Stimulated activated CD4-positive, alpha-beta T cell treated with anti-CD3 and anti-CD28 coated beads, TNF-alpha, amount 100 ng/mL, for 24 hours (primary cell): ENCODE data around the gene DAGLA.

Experiments
- DNase-seq, 3 experiments: peaks; one replicate each; pipeline ENCODE4 v3.0.0-alpha.2; 2020; ENCODE audit warnings: low read depth in 3 of 3

Gene DAGLA

DNA sequence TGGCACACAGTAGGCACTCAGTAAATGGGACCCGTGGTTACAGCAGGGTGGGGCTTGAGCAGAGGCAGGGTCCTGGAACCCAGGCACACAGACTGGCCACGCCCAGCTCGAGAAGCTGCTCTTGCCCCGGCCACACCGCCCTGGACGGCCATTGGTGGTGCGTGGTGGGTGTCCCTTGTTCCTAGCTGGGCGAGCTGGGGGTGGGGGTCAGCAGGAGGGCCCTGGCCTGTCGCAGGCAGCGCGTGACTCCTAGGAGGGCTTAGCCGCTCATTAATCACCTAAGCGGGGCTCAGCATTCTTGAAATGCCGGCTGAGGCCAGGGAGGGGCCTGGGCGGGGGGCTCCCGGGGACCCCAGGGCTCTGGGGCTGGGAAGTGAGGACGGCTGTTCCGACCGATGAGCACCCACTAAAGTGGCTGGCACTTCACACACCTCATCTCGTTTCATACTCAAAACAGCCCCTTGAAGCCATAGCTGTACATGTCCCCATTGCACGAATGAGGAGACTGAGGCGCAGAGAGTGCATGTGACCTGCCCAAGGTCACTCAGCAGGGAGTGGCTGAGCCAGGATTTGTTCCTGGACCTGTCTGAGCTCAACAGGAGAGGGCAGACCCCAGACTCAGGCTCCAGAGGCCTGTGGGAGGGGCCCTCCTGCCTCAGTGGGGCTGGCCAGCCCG, 83.9 kb downstream of the DAGLA start:
- DNase-seq: no peak

GRCh38 chr11:61764606-61765260, 84.5 kb downstream of the DAGLA start:
- DNase-seq: no peak

GRCh38 chr11:61765550-61766253, 85.5 kb downstream of the DAGLA start:
- no peak for DNase-seq

- no peak for DNase-seq
Measured at GRCh38 chr11:61766353-61766841, 86.2 kb downstream of the DAGLA start.

DNA sequence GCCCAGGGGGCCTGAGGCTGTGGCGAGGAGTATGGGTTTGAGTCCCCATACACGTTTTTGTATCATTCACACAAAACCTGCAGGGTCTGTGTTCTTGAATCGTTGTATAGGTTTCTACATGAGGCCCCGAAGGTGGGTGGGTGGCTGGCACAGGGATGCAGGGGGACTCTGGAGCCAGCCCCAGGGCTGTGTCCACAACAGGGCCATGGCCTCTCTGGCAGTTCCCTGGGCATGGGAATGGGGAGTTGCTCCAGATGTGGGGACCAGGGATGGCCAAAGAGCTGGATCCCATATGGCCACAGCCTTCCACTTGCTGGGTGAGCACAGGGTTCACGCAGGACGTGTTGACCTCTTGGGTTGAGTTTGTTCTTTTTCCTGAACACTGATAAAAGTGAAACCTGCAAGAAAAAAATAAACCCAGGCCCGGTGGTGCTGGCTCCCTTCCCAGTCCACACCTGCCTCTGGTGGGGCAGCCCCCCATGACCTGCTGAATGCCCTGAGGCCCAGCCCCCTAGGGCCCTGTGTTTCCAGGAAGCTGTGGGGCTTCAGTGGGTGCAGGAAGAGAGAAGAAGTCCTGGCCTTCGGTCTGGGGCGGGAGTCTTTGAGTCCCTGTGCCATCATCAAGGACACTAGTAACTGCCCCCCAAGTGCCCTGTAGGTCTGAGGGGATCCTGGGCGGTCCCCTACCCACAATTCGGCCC, 88.3 kb downstream of the DAGLA start:
- no peak for DNase-seq

- no peak for DNase-seq
Measured at GRCh38 chr11:61769169-61769920, 89.2 kb downstream of the DAGLA start.

DNA sequence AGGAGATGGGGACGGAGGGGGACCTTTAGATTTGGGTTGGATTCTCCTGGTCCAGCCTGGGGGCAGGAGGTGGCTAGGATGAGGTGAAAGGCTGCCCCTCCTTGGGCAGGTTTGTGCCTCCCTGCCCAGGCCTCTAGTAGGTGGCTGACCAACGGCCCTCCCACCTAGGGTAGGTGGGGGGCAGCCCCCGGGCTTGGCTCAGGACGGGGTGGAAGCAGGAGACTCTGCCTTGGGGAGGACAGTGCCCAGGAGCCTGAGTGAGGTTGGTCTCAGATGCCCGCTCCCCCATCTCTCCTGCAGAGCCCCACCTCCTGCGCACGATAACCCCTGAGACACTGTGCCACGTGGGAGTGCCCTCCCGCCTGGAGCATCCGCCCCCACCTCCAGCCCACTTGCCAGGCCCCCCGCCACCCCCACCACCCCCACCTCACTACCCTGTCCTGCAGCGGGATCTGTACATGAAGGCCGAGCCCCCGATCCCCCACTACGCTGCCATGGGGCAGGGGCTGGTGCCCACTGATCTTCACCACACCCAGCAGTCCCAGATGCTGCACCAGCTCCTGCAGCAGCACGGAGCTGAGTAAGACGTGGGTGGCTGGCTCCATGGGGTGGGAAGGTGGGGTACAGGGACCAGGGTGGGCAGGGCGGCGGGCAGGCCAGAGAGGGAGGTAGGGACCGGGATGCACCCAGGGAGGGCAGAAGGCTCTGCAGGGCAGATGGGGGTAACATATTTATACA, 89.9 kb downstream of the DAGLA start:
- DNase-seq: no peak

DNA sequence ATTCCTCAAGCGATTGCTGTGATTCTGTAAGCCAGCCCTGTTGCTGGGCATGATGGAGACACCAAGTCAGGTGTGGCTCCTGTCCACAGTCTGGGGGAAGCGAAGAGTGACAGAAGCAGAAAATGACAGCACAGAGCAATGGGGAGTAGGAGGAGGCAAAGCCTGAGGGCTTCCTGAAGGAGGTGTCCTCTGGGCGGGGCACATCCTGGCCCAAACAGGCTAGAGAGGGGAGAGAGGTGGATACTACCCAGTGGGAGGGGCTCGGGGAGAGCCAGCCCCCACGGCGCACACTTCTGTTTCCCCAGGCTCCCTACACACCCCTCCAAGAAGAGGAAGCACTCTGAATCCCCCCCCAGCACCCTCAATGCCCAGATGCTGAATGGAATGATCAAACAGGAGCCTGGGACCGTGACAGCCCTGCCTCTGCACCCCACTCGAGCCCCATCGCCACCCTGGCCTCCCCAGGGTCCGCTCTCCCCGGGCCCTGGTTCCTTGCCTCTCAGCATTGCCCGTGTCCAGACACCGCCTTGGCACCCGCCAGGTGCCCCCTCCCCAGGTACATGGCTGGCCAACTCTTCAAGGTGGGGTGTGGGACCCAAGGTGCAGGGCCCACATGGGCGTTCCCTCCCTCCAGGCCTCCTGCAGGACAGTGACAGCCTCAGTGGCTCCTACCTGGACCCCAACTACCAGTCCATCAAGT, 91.2 kb downstream of the DAGLA start:
- no peak for DNase-seq

DNA sequence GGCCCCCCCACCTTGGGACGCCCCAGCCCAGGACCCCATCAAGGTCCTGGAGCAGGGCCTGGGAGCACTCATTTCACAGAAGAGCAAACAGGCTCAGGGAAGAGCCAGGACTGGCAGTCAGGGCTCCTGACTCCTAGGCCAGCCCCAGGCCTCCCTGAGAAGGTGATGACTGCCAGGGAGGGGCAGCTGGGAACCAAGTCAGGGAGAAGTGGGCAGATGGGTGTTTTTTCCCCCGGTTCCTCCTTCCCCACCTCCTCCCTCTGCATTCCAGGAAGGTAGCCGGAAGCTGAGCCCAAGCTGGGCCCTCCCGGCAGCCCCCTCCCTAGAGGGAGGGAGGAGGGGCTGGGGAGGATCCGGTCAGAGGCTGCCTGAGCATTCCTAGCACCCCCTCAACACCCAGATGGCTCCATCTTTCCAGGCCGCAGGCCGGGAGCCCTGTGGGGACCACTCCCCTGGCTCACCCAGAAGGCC, 91.8 kb downstream of the DAGLA start:
- DNase-seq: no peak

- DNase-seq: no peak
Measured at GRCh38 chr11:61773356-61773755, 93.2 kb downstream of the DAGLA start.

- no peak for DNase-seq
Measured at GRCh38 chr11:61773809-61774208, 93.6 kb downstream of the DAGLA start.

DNA sequence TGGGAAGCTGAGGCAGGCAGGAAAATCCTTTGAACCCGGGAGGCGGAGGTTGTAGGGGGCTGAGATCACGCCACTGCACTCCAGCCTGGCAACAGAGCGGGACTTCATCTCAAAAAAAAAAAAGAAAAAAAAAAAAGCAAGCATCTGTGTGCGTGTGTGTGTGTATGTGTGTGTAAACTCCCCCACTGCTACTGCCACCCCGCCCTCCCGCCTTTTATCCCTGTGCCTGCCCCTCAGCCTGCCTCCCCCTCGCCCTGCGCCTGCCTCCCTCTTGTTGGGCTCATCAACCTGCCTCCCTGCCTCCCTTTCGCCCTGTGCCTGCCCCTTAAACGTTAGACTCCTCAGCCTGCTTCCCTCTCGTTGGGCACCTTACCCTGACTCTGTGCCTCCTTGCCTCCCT, 94.2 kb downstream of the DAGLA start:
- no peak for DNase-seq

- no peak for DNase-seq
Measured at GRCh38 chr11:61775106-61775505, 94.9 kb downstream of the DAGLA start.

DNA sequence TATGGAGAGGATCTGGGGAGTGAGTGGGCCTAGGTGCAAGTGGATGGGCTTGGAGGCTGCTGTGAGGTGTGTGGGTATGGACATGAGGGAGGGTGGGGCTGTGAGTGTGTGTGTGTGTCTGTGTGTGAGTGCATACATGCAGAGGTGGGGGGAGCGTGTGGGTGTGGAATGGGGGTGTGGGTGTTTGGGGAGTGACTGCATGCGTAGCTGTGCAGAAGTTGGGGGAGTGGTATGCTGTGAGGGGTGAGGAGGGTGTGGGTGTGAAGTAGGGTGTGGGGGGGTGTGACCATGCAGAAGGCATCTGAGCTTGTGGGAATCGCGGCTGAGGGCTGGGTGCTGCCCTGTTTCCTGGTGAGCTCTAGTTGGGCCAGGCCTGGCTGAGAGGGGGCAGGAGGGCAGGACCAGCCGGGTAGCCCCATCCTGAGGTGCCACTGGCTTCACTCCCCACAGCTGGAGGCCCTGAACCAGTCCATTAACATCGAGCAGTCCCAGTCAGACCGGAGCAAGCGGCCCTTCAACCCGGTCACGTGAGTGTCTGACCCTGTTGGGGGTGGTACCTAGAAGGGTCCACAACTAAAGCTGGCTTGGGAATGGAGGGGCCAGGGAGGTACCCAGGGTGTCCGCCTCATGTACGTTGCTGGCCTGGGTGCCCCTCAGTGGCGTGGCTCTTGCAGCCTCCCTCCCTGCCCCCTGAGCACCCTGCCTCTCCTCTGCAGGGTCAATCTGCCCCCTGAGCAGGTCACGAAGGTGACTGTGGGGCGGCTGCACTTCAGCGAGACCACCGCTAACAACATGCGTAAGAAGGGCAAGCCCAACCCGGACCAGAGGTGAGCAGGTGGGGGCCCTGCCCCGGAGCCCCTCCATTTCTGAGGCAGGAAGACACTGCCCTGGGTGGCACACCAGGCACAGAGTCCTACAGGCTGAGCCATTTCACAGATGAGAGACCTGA, 95.7 kb downstream of the DAGLA start:
- DNase-seq: no peak

DNA sequence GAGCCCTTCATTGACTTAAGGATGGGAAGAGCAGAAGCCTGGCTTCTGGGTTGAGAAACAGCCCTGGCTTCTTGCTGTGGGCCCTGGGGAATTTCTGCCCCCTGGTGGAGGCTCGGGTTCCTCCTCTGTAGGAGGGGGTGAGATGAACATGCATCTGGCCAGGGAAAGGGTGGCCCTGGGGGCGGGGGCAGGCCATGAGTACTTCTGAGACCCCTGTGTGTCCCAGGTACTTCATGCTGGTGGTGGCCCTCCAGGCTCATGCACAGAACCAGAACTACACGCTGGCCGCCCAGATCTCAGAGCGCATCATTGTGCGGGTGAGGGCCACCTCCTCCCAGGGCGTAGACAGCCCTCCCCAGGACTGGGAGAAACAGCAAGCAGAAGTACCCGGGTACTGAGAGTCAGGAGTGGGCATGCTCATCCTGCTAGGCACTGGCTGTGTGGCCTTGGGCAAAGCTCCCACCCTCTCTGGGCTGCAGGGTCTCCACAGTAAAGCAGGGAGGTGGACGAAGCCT, 96.4 kb downstream of the DAGLA start:
- DNase-seq: peak in 1 of 3 experiments; percentile 65

GRCh38 chr11:61777234-61778090, 97.3 kb downstream of the DAGLA start:
- DNase-seq: peak; percentile 22 to 63 (median 42)

GRCh38 chr11:61778357-61778886, 98.2 kb downstream of the DAGLA start:
- no peak for DNase-seq
